ENCODE measurements around the gene ITGAV. TPM values are rescaled to one million over a fixed set of nuclear protein-coding genes. Genes with fewer than 3 reads are reported as not detected.

ITGAV gene
- total and polyA plus RNA-seq, 2 of the 4 experiments (the other 2 are of a cell fraction): 45.8 to 181 TPM

DNA sequence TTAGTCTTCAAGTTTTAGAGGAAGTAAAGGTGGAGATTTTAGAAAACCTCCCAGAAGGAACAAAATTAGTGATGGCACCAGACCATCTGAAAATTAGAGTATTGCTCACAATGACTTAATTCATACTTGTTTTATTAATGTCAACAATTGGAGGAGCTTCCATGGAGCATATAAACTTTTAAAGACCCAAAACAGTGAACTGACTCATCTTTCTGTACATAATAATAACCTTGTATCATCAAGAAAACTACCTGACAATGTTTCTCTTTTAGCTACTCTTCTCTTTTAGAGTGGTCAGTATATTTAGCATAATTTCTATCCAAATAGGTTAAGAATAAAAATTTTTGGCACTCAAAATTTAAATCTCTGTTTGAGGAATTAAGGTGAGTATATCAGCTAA lies 7.2 kb upstream of the ITGAV start:
- H3K27ac ChIP-seq (ENCODE audit: insufficient read depth, low read length): no peak overlapping the region
- no peak for ATAC-seq (ENCODE audit: low read depth)
- no peaks in the 10 kb centered on the region for H3K9me3 ChIP-seq (ENCODE audit: control insufficient read depth, insufficient read depth, low read length)
- no peak overlapping the region for H4K5ac ChIP-seq (ENCODE audit: low read depth, low read length)
- H2BK15ac ChIP-seq (ENCODE audit: low read depth, low read length): no peak overlapping the region
- no TSS peak for BruUV-seq (replicated peaks)
- no peaks in the 10 kb centered on the region for H3K9me1 ChIP-seq (ENCODE audit: insufficient read depth, low read length)
- dilution Hi-C loops (cut with HindIII; ENCODE audit: low sequenced_read_pairs, unreplicated experiment): no loop called here
- no peak overlapping the region for H2BK5ac ChIP-seq (ENCODE audit: low read depth, low read length, poor library complexity, severe bottlenecking)
- ChIA-PET CTCF (interaction anchor here (0.9 to 1.0 kb wide), 2 partner anchors 10 to 58 kb away, joined by 3 read pairs; no protein-coding TSS in a partner anchor), POLR2A (ENCODE audit: unreplicated experiment) (no interaction called here)
- in situ Hi-C loops (cut with MboI; ENCODE audit: low sequenced_read_pairs): no loop called here
- no peaks in the 10 kb centered on the region for H3K4me1 ChIP-seq (ENCODE audit: control insufficient read depth, insufficient read depth, low read length)
- H2AK9ac ChIP-seq (replicated peaks; ENCODE audit: low read depth, low read length, poor library complexity): no peak overlapping the region
- H3K79me1 ChIP-seq (ENCODE audit: low read depth in 1 of 2, low read length in 2 of 2): no peaks in the 10 kb centered on the region
- H2AFZ ChIP-seq (replicated peaks; ENCODE audit: low read length, poor library complexity): no peak overlapping the region
- DNase-seq: no peak
- H3K14ac ChIP-seq (replicated peaks; ENCODE audit: low read depth, low read length): no peak overlapping the region
- no peak overlapping the region for H2AK5ac ChIP-seq (ENCODE audit: low read depth, low read length)
- no peaks in the 10 kb centered on the region for H3K36me3 ChIP-seq (ENCODE audit: control insufficient read depth, insufficient read depth, low read length)
- H3K9ac ChIP-seq (ENCODE audit: low read depth, low read length): no peak overlapping the region
- no peak overlapping the region for H2BK20ac ChIP-seq (ENCODE audit: low read depth, low read length)
- no peak overlapping the region for H3K23ac ChIP-seq (ENCODE audit: low read depth, low read length)
- intact Hi-C loops (cut with micrococcal nuclease): no loop called here
- no peak overlapping the region for H2BK120ac ChIP-seq (ENCODE audit: low read depth, low read length)
- H3K4me2 ChIP-seq (ENCODE audit: low read depth, low read length): no peak overlapping the region
- H3K27me3 ChIP-seq (ENCODE audit: control insufficient read depth, insufficient read depth, low read length): no peaks in the 10 kb centered on the region
- TF ChIP-seq RCOR1 (IDR thresholded peaks at IDR 0.05; ENCODE audit: insufficient replicate concordance, low read length) (no peak), NFE2L2 (IDR thresholded peaks at IDR 0.05; ENCODE audit: low read depth, low read length) (no peak), RAD21 (IDR thresholded peaks at IDR 0.05; ENCODE audit: low read length) (no peak), POLR2A (IDR thresholded peaks at IDR 0.05; ENCODE audit: low read depth, low read length) (no peak)
- TF ChIP-seq, protein P1, sequence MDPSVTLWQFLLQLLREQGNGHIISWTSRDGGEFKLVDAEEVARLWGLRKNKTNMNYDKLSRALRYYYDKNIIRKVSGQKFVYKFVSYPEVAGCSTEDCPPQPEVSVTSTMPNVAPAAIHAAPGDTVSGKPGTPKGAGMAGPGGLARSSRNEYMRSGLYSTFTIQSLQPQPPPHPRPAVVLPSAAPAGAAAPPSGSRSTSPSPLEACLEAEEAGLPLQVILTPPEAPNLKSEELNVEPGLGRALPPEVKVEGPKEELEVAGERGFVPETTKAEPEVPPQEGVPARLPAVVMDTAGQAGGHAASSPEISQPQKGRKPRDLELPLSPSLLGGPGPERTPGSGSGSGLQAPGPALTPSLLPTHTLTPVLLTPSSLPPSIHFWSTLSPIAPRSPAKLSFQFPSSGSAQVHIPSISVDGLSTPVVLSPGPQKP (IDR thresholded peaks at IDR 0.05; ENCODE audit: borderline replicate concordance, low read depth, low read length): no peak
- H4K91ac ChIP-seq (ENCODE audit: insufficient read depth, low read depth, low read length): no peak overlapping the region
- H4K20me1 ChIP-seq (ENCODE audit: insufficient read depth, low read length): no peaks in the 10 kb centered on the region
- H3K4me3 ChIP-seq (ENCODE audit: insufficient read depth, low read depth, low read length): no peak overlapping the region
- H4K8ac ChIP-seq (ENCODE audit: low read depth in 2 of 2, low read length in 2 of 2): no peak overlapping the region
- no peak overlapping the region for H3K4ac ChIP-seq (ENCODE audit: low read depth, low read length)
- no peak overlapping the region for H3K56ac ChIP-seq (ENCODE audit: extremely low read depth, insufficient read depth, low read length)
- no peak overlapping the region for H3K18ac ChIP-seq (ENCODE audit: low read depth, low read length)
